Measurements from ENCODE around the gene PIGP.
"Not testable (repeated sequence)": the region's sequence is repeated elsewhere in the genome, so short reads cannot be mapped to it uniquely, and the experiment has no call there.

The PIGP gene

GRCh38 chr21:37072988-37073416 lies at the start of gene PIGP, which contains the start of gene TTC3:
TSS of gene PIGP (minus strand) at chr21:37073071. CDS start at chr21:37072515, 556 bp downstream.
TSS of gene TTC3 (plus strand) at chr21:37073254. CDS start at chr21:37087258, 14,004 bp downstream.
- peak; percentile 92 to 97 (median 96) for DNase-seq

GRCh38 chr21:37119421-37120218 lies 46.7 kb upstream of the PIGP start:
- no peak for DNase-seq

- DNase-seq = no peak
These were observed 45.4 kb upstream of the PIGP start for GRCh38 chr21:37118187-37118826.

- DNase-seq = no peak
These were observed 44.3 kb upstream of the PIGP start for GRCh38 chr21:37117204-37117603.

GRCh38 chr21:37116459-37116858 lies 43.6 kb upstream of the PIGP start:
- DNase-seq = not testable (repeated sequence)

- not testable (repeated sequence) for DNase-seq
These were observed 41.4 kb upstream of the PIGP start for GRCh38 chr21:37114301-37114700.

GRCh38 chr21:37111029-37111428 lies 38.2 kb upstream of the PIGP start:
- not testable (repeated sequence) for DNase-seq

- DNase-seq = no peak
These were observed 34.1 kb upstream of the PIGP start for GRCh38 chr21:37106998-37107397.

- not testable (repeated sequence) for DNase-seq
These were observed 29.9 kb upstream of the PIGP start for GRCh38 chr21:37102746-37103145.

GRCh38 chr21:37101384-37101783 lies 28.5 kb upstream of the PIGP start:
- DNase-seq = no peak

- DNase-seq = no peak
These were observed 27.4 kb upstream of the PIGP start for GRCh38 chr21:37100316-37100715.

GRCh38 chr21:37098751-37099150 lies 25.9 kb upstream of the PIGP start:
- DNase-seq = no peak

- DNase-seq = no peak
These were observed 22.9 kb upstream of the PIGP start for GRCh38 chr21:37095821-37096220.

GRCh38 chr21:37093977-37094376 lies 21.1 kb upstream of the PIGP start:
- no peak for DNase-seq

GRCh38 chr21:37088186-37088735 lies 15.4 kb upstream of the PIGP start:
- no peak for DNase-seq

GRCh38 chr21:37087188-37087587 lies 14.3 kb upstream of the PIGP start:
- DNase-seq = no peak

- DNase-seq = no peak
These were observed 12.9 kb upstream of the PIGP start for GRCh38 chr21:37085726-37086125.

GRCh38 chr21:37082856-37083528 lies 10.1 kb upstream of the PIGP start:
- no peak for DNase-seq

GRCh38 chr21:37082375-37082774 lies 9.5 kb upstream of the PIGP start:
- DNase-seq = no peak

- DNase-seq = no peak
These were observed 6.4 kb upstream of the PIGP start for GRCh38 chr21:37079211-37079824.

- no peak for DNase-seq
These were observed 4.5 kb upstream of the PIGP start for GRCh38 chr21:37077403-37077802.

- DNase-seq = no peak
These were observed 3.4 kb upstream of the PIGP start for GRCh38 chr21:37076087-37076850.
